AG04450 (cell line): ENCODE data around the gene SLC7A14. TPM values are rescaled to one million over a fixed set of nuclear protein-coding genes. Genes with fewer than 3 reads are reported as not detected.

Source experiments
- CTCF ChIA-PET: fragments of 300-600, 350-600 bp; formaldehyde crosslinking; extraction: SDS; loops from one replicate; lab custom pipeline; 2022; ENCODE audit warnings: antibody characterized with exemption, inconsistent platforms; lab: Charles Lee
- POLR2A ChIA-PET: fragments of 350-600 bp; formaldehyde crosslinking; extraction: SDS; loops from one replicate; lab custom pipeline; 2021; ENCODE audit warnings: antibody characterized with exemption, inconsistent platforms; lab: Yijun Ruan, JAX
- DNase-seq: peaks from one replicate; pipeline ENCODE4 v3.0.0-alpha.2; 2011; ENCODE audit warnings: low read depth, low spot score
- H3K27ac ChIP-seq: one replicate; pipeline ENCODE4 v1.5.1; 2012; ENCODE audit warnings: low read depth, low read length, control low read depth
- H3K27me3 ChIP-seq: one replicate; pipeline ENCODE4 v1.6.0; 2012; ENCODE audit warnings: low read length; ENCODE audit not compliant: control insufficient read depth, insufficient read depth
- H3K4me3 ChIP-seq: 2 replicates; pipeline ENCODE4 v1.5.1; 2011; ENCODE audit warnings: mild to moderate bottlenecking, low read depth, low read length, control low read depth
- H3K9me3 ChIP-seq: 2 replicates; pipeline ENCODE4 v1.5.1; 2012; ENCODE audit warnings: low read length; ENCODE audit not compliant: control insufficient read depth, insufficient read depth
- polyA plus RNA-seq: library from polyadenylated mRNA; depleted of rRNA; stranded (reverse); fragments of >200 nt; gene quantifications from 2 replicates; pipeline ENCODE4 v1.2.3, GENCODE V29; 2011
- TF ChIP-seq, protein P1 (sequence below): IDR thresholded peaks from 2 replicates; pipeline ENCODE4 v1.5.1; 2011; ENCODE audit warnings: low read depth, low read length, control low read depth, inconsistent platforms

Gene SLC7A14
- polyA plus RNA-seq, 1 experiment = 2.3 TPM

DNA sequence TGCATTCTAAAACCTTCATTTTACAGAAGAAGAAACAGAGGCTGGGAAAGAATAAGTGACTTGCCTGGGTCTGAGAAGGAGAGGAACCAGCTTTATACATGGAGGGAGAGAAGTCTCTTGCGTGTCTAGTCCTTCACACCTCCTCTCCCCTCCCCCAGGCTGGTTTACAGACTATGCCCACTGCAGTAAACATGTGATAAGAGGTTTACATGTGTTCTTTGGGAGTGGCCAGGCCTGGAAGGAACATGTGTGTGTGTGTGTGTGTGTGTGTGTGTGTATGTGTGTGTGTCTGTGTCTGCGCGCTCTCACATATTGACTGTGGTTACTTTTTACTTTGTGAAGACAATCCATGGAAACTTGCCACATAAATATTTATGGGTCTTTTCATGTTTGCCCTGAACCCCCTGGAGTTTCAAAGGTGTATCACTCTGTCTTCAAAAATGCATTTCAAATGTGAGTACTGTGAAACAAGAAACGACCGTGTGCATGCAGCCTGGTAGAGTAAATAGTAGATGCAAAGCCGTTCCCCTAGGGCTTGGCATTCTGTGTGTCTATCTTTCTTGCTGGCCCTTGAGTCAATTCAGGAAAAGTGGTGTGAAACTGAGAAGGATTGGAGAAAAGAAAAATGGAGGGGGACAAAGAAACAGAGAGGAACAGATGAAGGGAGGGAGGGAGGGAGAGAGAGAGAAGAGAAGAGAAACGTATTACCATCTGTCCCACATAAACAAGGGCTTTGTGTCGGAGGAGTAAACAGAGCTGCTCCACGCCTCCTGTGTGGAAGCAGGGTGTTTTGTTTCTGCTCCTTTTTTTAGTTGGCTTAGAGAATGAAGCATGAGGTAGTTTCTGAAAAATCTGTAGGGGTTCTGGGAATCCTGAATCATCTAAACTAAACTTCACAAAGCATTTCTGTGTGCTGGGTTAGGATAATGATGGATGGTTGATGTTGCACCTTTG lies 115.5 kb downstream of the SLC7A14 start:
- DNase-seq = peak; percentile 84
- peak overlapping the region; percentile 18; the same call in 1 of the 2 replicates for H3K4me3 ChIP-seq
- no peaks in the 10 kb centered on the region for H3K27me3 ChIP-seq
- peak overlapping the region; percentile 93 for H3K27ac ChIP-seq
- no peaks in the 10 kb centered on the region for H3K9me3 ChIP-seq
- TF ChIP-seq, protein P1, sequence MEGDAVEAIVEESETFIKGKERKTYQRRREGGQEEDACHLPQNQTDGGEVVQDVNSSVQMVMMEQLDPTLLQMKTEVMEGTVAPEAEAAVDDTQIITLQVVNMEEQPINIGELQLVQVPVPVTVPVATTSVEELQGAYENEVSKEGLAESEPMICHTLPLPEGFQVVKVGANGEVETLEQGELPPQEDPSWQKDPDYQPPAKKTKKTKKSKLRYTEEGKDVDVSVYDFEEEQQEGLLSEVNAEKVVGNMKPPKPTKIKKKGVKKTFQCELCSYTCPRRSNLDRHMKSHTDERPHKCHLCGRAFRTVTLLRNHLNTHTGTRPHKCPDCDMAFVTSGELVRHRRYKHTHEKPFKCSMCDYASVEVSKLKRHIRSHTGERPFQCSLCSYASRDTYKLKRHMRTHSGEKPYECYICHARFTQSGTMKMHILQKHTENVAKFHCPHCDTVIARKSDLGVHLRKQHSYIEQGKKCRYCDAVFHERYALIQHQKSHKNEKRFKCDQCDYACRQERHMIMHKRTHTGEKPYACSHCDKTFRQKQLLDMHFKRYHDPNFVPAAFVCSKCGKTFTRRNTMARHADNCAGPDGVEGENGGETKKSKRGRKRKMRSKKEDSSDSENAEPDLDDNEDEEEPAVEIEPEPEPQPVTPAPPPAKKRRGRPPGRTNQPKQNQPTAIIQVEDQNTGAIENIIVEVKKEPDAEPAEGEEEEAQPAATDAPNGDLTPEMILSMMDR = no peak
- CTCF ChIA-PET = interaction anchor here (0.9 to 1.3 kb wide), 2 partner anchors 341 to 343 kb away, joined by 3 to 7 read pairs; no protein-coding TSS in a partner anchor
- POLR2A ChIA-PET = interaction anchor here (0.7 to 2.0 kb wide), 5 partner anchors 18 to 341 kb away, joined by 3 to 8 read pairs (median 3); no protein-coding TSS in a partner anchor

DNA sequence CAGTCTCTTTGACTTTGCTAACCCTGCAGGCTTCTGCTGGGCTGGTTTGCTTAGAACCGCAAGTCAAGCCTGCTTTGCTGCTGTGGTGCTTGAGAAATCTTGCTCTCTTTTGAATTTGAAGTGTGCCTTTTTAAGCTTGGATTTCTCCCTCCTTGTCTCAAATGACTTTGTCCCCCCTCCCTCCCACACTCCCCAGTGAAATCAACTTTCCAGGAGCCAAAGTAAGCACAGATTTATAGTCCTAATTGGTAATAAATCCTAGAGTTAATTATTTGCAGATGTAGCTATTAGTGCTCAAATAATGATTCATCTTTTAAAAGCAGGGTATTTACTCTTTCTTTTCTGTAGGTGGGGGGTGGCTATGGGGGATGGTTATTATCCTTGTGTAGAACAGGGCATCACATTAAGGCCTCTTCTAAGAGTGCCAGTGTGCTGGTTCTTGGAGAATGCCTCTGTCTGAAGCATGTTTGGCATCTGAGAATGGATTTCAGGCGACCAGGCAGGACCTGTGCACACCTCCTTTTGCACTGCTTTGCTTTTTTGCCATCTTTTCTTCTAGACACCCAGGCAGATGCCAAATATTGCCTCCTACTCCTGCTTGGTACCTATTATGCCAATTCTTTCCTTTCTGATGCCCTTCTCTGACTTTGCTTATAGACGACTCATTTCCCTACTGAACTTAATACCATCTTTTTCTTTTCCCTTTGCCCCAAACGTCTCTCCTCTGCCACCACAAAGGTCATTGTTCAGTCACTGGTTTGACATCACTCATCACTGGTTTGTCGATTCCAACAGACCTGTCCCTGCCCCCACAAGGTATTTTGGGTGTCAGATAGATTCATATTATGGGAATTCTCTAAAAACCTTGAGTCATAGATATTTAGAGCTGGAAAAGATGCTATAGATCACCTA lies 116.5 kb downstream of the SLC7A14 start:
- TF ChIP-seq, protein P1 = no peak
- Histone ChIP-seq H3K9me3 (no peaks in the 10 kb centered on the region), H3K4me3 (0 out of 2 replicates have a peak overlapping the region, but pooled peaks have one; percentile 7), H3K27ac (peak overlapping the region; percentile 93), H3K27me3 (no peaks in the 10 kb centered on the region)
- ChIA-PET CTCF (interaction anchor here (0.6 to 1.5 kb wide), 2 partner anchors 56 to 343 kb away, joined by 3 to 4 read pairs; no protein-coding TSS in a partner anchor), POLR2A (interaction anchor here (0.6 to 2.0 kb wide), 5 partner anchors 59 to 342 kb away, joined by 3 to 5 read pairs (median 3); no protein-coding TSS in a partner anchor)
- peak; percentile 68 for DNase-seq

DNA sequence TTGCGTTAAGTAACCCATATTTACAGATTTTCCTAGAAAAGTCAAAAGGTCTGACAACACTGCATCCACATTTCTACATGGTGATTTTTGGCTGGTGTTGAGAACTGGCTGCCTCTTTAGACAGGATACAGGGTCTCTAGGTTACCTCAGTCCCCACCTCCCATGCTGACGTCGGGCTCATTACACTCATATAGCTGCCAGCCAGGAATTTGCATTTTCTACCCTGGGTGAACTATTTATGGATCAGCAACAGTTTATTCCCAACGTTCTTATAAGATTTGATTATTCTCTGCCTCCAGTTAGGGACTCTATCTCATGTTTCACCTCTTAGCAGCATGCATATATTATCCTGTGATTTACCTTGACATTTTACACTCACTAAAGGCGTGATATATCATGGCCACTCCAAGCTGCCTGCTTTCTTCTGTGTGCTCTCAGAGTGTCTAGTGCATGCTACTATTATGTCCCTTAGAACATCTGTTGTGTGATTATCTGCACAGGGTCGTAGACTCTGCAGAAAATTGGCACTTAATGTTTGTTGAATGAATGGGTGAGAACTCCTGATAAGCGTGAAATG lies 118.2 kb downstream of the SLC7A14 start:
- ChIA-PET CTCF (no interaction called here), POLR2A (no interaction called here)
- H3K9me3 ChIP-seq = no peaks in the 10 kb centered on the region
- no peak overlapping the region for H3K4me3 ChIP-seq
- H3K27me3 ChIP-seq = no peaks in the 10 kb centered on the region
- no peak for DNase-seq
- TF ChIP-seq, protein P1 = no peak
- H3K27ac ChIP-seq = no peak overlapping the region

DNA sequence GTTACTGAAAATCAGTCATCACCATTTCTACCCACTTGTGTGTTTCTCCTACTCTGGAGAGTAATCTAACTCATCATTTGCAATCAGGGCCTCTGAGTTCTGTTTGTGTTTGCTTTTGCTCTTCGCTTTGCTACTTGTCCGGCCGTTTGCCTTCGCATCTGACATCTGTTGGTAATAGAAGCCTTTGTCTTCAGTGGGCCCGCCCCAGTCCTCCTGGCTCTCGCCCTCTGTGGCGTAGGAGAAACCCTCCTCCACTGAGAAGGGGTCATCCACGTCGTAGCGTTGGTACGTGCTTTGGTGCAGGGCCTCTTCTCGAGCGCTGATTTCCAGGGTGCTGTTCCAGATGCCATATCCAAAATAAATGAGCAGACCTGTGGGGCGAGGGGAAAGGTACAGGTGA lies 118.9 kb downstream of the SLC7A14 start:
- Histone ChIP-seq H3K9me3 (no peaks in the 10 kb centered on the region), H3K27me3 (no peaks in the 10 kb centered on the region), H3K27ac (no peak overlapping the region), H3K4me3 (no peak overlapping the region)
- no peak for DNase-seq
- ChIA-PET CTCF (interaction anchor here (1.1 kb wide), 1 partner anchor 345 kb away, joined by 5 read pairs; no protein-coding TSS in a partner anchor), POLR2A (no interaction called here)
- TF ChIP-seq, protein P1 = no peak
